ENCODE measurements around the gene MAP3K2. TPM values are rescaled to one million over a fixed set of nuclear protein-coding genes. Genes with fewer than 3 reads are reported as not detected.

MAP3K2 gene
- total RNA-seq, 2 donors from 2014 or later = 91.0 to 100 TPM

GRCh38 chr2:127373362-127374083 lies 14.3 kb downstream of the MAP3K2 start:
- Mint-ChIP-seq H3K36me3 (ENCODE audit: low read depth) (no peaks in the 10 kb centered on the region), H3K4me3 (no peak overlapping the region), H3K4me1 (peaks cover 9% of the 10 kb centered on the region), H3K27ac (no peak overlapping the region), H3K27me3 (no peaks in the 10 kb centered on the region)
- peaks cover 5% of the 10 kb centered on the region for H3K9me3 ChIP-seq (ENCODE audit: control insufficient read depth, low read length, poor library complexity, severe bottlenecking)
- ATAC-seq (no peak), DNase-seq (no peak)

- H3K9me3 ChIP-seq (ENCODE audit: control insufficient read depth, low read length, poor library complexity, severe bottlenecking) = peaks cover 5% of the 10 kb centered on the region
- Mint-ChIP-seq H3K4me3 (no peak overlapping the region), H3K4me1 (peaks cover 11% of the 10 kb centered on the region), H3K27ac (no peak overlapping the region), H3K27me3 (no peaks in the 10 kb centered on the region), H3K36me3 (ENCODE audit: low read depth) (no peaks in the 10 kb centered on the region)
- DNase-seq (no peak), ATAC-seq (no peak)
These were observed 16.7 kb downstream of the MAP3K2 start for GRCh38 chr2:127371037-127371436.

GRCh38 chr2:127370010-127370409 lies 17.8 kb downstream of the MAP3K2 start:
- H3K27ac Mint-ChIP-seq = no peak overlapping the region
- H3K9me3 ChIP-seq (ENCODE audit: control insufficient read depth, low read length, poor library complexity, severe bottlenecking) = peaks cover 5% of the 10 kb centered on the region
- no peak for DNase-seq
- no peaks in the 10 kb centered on the region for H3K36me3 Mint-ChIP-seq (ENCODE audit: low read depth)
- no peak for ATAC-seq
- peaks cover 20% of the 10 kb centered on the region for H3K4me1 Mint-ChIP-seq
- H3K4me3 Mint-ChIP-seq = no peak overlapping the region
- no peaks in the 10 kb centered on the region for H3K27me3 Mint-ChIP-seq

GRCh38 chr2:127365211-127365643 lies 22.5 kb downstream of the MAP3K2 start:
- H3K27ac Mint-ChIP-seq = peak overlapping the region; percentile 57

GRCh38 chr2:127362971-127363370 lies 24.8 kb downstream of the MAP3K2 start:
- no peak overlapping the region for H3K27ac Mint-ChIP-seq
- ATAC-seq = no peak
- H3K9me3 ChIP-seq (ENCODE audit: control insufficient read depth, low read length, poor library complexity, severe bottlenecking) = no peaks in the 10 kb centered on the region
- H3K27me3 Mint-ChIP-seq = no peaks in the 10 kb centered on the region
- no peak overlapping the region for H3K4me3 Mint-ChIP-seq
- no peak for DNase-seq
- H3K4me1 Mint-ChIP-seq = peaks cover 44% of the 10 kb centered on the region
- H3K36me3 Mint-ChIP-seq (ENCODE audit: low read depth) = no peaks in the 10 kb centered on the region

More at GRCh38 chr2:127365211-127365643, 22.5 kb downstream of the MAP3K2 start:
- peak; percentile 50 for ATAC-seq
- DNase-seq = no peak
- H3K9me3 ChIP-seq (ENCODE audit: control insufficient read depth, low read length, poor library complexity, severe bottlenecking) = no peaks in the 10 kb centered on the region
- no peaks in the 10 kb centered on the region for H3K27me3 Mint-ChIP-seq
- H3K4me1 Mint-ChIP-seq = peaks cover 39% of the 10 kb centered on the region
- no peaks in the 10 kb centered on the region for H3K36me3 Mint-ChIP-seq (ENCODE audit: low read depth)
- no peak overlapping the region for H3K4me3 Mint-ChIP-seq

- ATAC-seq (no peak), DNase-seq (no peak)
- H3K4me3 Mint-ChIP-seq = peak overlapping the region; percentile 50
- H3K27ac Mint-ChIP-seq = peak overlapping the region; percentile 16
- no peaks in the 10 kb centered on the region for H3K36me3 Mint-ChIP-seq (ENCODE audit: low read depth)
- no peaks in the 10 kb centered on the region for H3K9me3 ChIP-seq (ENCODE audit: control insufficient read depth, low read length, poor library complexity, severe bottlenecking)
- H3K27me3 Mint-ChIP-seq = no peaks in the 10 kb centered on the region
- peaks cover 39% of the 10 kb centered on the region for H3K4me1 Mint-ChIP-seq
These were observed 25.6 kb downstream of the MAP3K2 start for GRCh38 chr2:127361929-127362885.

- H3K36me3 Mint-ChIP-seq (ENCODE audit: low read depth) = no peaks in the 10 kb centered on the region
- ATAC-seq (no peak), DNase-seq (no peak)
- peak overlapping the region; percentile 60 for H3K27ac Mint-ChIP-seq
- no peak overlapping the region for H3K4me3 Mint-ChIP-seq
- H3K27me3 Mint-ChIP-seq = no peaks in the 10 kb centered on the region
- no peaks in the 10 kb centered on the region for H3K9me3 ChIP-seq (ENCODE audit: control insufficient read depth, low read length, poor library complexity, severe bottlenecking)
- H3K4me1 Mint-ChIP-seq = peaks cover 39% of the 10 kb centered on the region
These were observed 27.5 kb downstream of the MAP3K2 start for GRCh38 chr2:127360242-127360641.

GRCh38 chr2:127359520-127359919 lies 28.3 kb downstream of the MAP3K2 start:
- Mint-ChIP-seq H3K27me3 (no peaks in the 10 kb centered on the region), H3K36me3 (ENCODE audit: low read depth) (no peaks in the 10 kb centered on the region), H3K27ac (peak overlapping the region; percentile 60), H3K4me3 (no peak overlapping the region), H3K4me1 (peaks cover 39% of the 10 kb centered on the region)
- H3K9me3 ChIP-seq (ENCODE audit: control insufficient read depth, low read length, poor library complexity, severe bottlenecking) = no peaks in the 10 kb centered on the region
- ATAC-seq = no peak
- no peak for DNase-seq

GRCh38 chr2:127358971-127359370 lies 28.8 kb downstream of the MAP3K2 start:
- H3K27ac Mint-ChIP-seq = no peak overlapping the region
- peaks cover 37% of the 10 kb centered on the region for H3K4me1 Mint-ChIP-seq

GRCh38 chr2:127358044-127358443 lies 29.7 kb downstream of the MAP3K2 start:
- peaks cover 29% of the 10 kb centered on the region for H3K4me1 Mint-ChIP-seq

More at GRCh38 chr2:127358971-127359370, 28.8 kb downstream of the MAP3K2 start:
- H3K27me3 Mint-ChIP-seq = no peaks in the 10 kb centered on the region
- ATAC-seq (no peak), DNase-seq (no peak)
- no peak overlapping the region for H3K4me3 Mint-ChIP-seq
- no peaks in the 10 kb centered on the region for H3K36me3 Mint-ChIP-seq (ENCODE audit: low read depth)
- no peaks in the 10 kb centered on the region for H3K9me3 ChIP-seq (ENCODE audit: control insufficient read depth, low read length, poor library complexity, severe bottlenecking)

GRCh38 chr2:127357591-127357990 lies 30.2 kb downstream of the MAP3K2 start:
- DNase-seq (no peak), ATAC-seq (no peak)
- no peaks in the 10 kb centered on the region for H3K36me3 Mint-ChIP-seq (ENCODE audit: low read depth)
- H3K27me3 Mint-ChIP-seq = no peaks in the 10 kb centered on the region
- peaks cover 29% of the 10 kb centered on the region for H3K4me1 Mint-ChIP-seq
- H3K9me3 ChIP-seq (ENCODE audit: control insufficient read depth, low read length, poor library complexity, severe bottlenecking) = no peaks in the 10 kb centered on the region
- H3K27ac Mint-ChIP-seq = peak overlapping the region; percentile 62
- no peak overlapping the region for H3K4me3 Mint-ChIP-seq

More at GRCh38 chr2:127358044-127358443, 29.7 kb downstream of the MAP3K2 start:
- Mint-ChIP-seq H3K36me3 (ENCODE audit: low read depth) (no peaks in the 10 kb centered on the region), H3K4me3 (no peak overlapping the region), H3K27ac (peak overlapping the region; percentile 62), H3K27me3 (no peaks in the 10 kb centered on the region)
- ATAC-seq (no peak), DNase-seq (no peak)
- H3K9me3 ChIP-seq (ENCODE audit: control insufficient read depth, low read length, poor library complexity, severe bottlenecking) = no peaks in the 10 kb centered on the region

GRCh38 chr2:127356531-127356930 lies 31.2 kb downstream of the MAP3K2 start:
- H3K4me1 Mint-ChIP-seq = peaks cover 35% of the 10 kb centered on the region

GRCh38 chr2:127355407-127356008 lies 32.3 kb downstream of the MAP3K2 start:
- Mint-ChIP-seq H3K27ac (no peak overlapping the region), H3K4me1 (peaks cover 37% of the 10 kb centered on the region)

More at GRCh38 chr2:127356531-127356930, 31.2 kb downstream of the MAP3K2 start:
- DNase-seq (no peak), ATAC-seq (no peak)
- H3K36me3 Mint-ChIP-seq (ENCODE audit: low read depth) = no peaks in the 10 kb centered on the region
- H3K9me3 ChIP-seq (ENCODE audit: control insufficient read depth, low read length, poor library complexity, severe bottlenecking) = no peaks in the 10 kb centered on the region
- H3K27ac Mint-ChIP-seq = peak overlapping the region; percentile 62
- H3K4me3 Mint-ChIP-seq = no peak overlapping the region
- no peaks in the 10 kb centered on the region for H3K27me3 Mint-ChIP-seq

More at GRCh38 chr2:127355407-127356008, 32.3 kb downstream of the MAP3K2 start:
- H3K36me3 Mint-ChIP-seq (ENCODE audit: low read depth) = no peaks in the 10 kb centered on the region
- ATAC-seq (peak; percentile 77), DNase-seq (peak in 1 of 3 donors; percentile 11)
- H3K9me3 ChIP-seq (ENCODE audit: control insufficient read depth, low read length, poor library complexity, severe bottlenecking) = no peaks in the 10 kb centered on the region
- no peaks in the 10 kb centered on the region for H3K27me3 Mint-ChIP-seq
- no peak overlapping the region for H3K4me3 Mint-ChIP-seq

Measured in T-helper 17 cell (primary cell).